T follicular helper cell (primary cell): Measurements from ENCODE around the gene TSLP.

Experiments used
- DNase-seq: peaks from one replicate; pipeline ENCODE4 v3.0.0-alpha.2; 2020; ENCODE audit warnings: low read depth

The TSLP gene

DNA sequence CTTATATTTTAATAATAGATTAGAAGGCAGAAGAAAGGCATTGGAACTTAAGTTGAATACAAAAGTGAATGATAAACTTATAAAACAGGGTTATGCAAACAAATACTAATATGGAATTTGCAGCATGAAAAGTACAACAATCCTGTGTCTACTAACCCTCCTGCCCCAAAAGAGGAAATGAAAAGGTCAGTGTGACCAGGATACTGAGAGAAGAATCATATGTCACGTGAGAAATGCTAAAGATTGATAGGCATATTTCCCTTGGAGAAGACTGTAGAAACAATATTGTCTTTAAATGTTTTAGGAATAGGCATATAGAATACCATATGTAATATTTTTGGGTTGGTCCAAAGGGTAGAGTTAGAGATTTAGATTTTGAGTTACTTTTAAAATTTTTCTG, 24.5 kb downstream of the TSLP start:
- DNase-seq, result no peak

DNA sequence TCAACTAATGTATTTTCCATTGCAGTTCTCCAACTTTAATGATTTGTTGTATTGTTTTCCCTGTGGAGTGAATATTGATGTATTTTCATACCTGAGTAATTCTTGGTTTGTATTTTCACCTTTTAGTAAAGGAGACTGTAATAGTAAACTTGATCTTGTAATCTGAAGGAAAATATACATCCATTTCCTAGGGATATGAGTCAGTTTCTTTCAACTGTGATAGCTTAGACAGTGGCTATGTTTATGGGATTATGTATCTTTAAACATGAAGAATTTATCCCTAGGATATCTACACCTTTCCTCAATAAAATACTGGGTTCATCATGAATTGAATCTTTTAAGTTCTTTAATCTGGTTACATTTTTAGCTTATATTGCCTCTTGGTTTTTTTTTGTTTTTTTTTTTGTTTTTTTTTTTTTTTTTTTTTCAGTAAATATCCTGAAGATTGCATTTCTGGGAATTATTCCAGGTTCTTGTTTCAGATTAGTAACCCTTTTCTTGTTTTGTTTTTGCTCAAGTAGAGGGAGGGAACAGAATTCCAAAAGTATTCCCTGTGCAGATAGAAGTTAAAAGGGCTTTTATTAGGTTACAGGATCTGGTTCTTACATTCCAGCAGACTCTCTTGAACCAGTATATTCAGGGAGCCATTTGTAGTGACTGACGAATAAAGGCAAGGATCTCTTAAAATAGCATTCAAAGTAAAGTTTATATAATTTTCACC, 27.7 kb downstream of the TSLP start:
- DNase-seq, result no peak

DNA sequence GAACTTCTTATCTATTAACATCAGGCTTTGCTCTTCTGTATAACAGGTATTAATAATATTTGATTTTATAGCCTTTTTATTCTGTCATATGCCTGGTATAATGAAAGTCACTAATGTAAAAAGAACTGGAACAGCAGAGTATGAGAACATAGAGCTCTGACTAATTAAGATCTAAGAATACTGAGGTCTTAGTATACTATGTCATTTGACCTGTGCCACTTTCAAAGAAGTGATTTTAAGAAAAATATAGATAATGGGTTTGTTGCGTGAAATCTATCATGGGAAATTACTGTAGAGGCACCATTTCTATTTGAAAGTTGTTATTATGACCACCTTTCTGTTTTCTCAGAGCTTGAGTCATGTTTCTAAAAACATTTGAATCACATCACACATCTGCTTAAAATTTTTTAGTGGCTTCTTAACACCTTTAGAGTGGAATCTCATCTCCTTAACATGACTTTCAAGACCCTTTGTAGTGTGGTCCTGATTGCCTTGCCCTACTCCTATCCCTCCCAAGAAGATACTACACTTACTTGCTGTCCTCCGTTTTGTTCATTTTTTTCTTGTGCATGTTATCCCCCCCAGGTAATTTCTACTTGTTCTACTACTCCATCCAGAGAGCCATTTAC, 34.9 kb downstream of the TSLP start:
- no peak for DNase-seq

DNA sequence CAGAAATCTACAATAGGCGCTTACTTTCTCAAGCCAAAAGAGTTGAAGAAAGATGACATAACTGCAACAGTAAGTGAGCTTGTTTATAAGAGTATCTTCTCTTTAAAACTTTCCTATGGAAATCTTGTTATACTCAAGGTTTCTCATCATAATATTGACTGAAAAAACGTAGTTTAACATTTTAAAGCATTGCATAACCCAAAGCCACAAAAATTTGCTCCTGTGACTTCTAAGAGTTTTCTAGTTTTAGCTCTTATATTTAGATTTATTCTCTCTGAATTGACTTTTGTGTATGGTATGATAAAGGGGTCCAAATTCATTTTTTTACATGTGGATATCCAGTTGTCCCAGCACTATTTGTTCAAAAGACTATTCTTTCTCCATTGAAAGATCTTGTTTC, 35.9 kb downstream of the TSLP start:
- no peak for DNase-seq

DNA sequence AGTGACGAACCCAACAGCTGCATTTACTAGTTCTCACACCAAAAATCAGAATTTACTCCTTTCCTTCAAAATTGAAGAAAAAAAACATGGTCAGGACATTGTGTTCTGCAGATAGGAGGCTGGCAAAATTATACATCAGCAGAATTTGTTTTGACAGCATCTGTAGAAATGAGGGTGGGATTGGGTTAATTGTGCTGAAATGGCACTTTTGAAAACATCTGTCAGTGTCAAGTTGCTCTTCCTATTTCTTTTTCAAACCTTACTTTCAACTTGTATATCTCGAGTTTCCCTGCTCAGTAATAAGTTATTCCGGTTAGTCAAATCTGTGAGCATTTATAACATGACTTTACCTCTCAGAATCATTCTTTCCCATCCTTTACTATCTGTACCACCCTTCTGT, 40.4 kb downstream of the TSLP start:
- no peak for DNase-seq

DNA sequence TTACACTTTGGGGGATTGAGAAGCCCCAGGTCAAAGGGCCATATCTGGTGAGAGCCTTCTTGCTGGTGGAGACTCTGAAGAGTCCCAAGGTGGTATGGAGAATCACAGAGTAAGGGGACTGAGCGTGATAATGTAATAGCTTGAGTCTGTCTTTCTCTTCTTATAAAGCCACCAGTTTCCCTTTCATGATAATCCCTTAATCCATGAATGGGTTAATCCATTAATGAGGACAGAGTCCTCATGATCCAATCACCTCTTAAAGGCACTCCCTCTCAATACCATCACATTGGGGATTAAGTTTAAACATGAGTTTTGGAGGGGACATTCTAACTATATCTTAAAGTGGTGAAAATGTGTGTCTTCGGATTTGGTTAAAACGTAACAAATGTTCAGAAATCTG, 42.2 kb downstream of the TSLP start:
- DNase-seq, result no peak

DNA sequence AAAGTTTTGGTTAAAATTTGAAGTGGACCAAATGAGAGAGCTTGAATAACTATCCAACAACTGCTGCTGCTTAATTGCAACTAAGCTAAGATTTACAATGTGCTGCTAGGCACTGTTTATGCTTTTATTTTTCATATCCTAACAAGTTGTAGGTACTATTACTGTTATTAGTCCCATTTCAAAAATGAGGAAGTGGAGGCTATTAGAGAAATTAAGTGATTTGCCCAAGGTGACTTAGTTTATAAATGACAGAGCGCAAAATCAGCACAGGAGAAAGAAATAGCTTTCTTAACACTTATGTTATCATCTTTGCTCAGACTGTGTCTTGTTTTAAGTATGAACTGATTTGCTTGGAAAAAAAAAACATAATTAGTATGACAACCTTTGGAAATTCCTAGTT, 43.7 kb downstream of the TSLP start:
- DNase-seq, result no peak

DNA sequence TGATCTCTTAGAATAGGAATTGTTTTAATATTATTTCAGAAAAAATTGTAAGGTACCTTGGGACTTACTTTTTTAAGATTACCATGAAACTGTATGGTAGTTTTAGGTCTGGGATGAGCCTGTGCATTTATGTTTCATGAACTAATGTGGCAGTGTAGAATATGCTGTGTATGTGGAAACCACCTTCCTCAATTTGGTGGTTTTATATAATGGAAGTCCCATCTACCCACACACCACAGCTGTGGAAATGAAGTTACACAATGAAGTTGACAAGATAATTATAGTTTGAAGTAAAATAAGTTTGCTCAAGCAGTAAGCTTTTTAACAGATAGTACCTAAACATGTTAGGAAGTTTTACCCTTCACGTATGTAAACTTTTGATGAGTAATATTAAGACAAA, 45.0 kb downstream of the TSLP start:
- DNase-seq, result no peak

DNA sequence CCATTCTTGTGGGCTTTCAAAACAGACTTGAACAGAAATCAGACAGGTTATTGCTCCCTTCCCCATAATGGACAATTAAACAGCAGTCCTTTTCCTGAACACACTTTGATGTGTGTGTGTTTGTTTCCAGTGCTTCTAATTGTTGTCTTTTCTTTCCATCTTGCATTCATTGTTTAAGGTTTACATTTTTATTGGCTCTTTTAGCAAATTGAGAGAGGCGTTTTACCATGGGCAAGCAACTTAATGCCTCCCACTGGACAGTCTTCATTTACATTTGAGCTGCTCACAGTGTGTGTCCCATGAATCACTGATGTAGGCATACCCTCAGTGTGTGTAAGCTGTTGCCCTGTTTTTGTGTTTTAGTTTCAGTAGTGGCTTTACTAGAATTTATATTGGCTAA, 45.6 kb downstream of the TSLP start:
- no peak for DNase-seq

DNA sequence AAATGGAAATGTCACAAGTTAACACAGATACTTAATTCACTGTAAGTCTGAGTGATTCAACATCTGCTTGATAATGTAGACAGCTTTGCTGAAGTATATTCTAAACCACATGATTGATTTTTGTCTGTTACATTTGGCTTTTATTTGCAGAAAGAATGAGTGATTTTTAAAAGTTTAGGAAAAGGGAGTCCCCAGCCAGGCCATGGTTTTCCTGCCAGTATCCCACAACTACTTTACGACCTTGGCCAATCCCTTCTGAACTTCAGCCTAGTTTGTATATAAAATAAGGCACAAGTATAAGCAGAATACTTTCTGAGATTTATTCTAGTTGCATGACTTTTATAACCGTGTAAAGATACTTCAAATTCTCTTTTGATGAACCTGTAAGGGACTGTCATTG, 47.7 kb downstream of the TSLP start:
- no peak for DNase-seq

DNA sequence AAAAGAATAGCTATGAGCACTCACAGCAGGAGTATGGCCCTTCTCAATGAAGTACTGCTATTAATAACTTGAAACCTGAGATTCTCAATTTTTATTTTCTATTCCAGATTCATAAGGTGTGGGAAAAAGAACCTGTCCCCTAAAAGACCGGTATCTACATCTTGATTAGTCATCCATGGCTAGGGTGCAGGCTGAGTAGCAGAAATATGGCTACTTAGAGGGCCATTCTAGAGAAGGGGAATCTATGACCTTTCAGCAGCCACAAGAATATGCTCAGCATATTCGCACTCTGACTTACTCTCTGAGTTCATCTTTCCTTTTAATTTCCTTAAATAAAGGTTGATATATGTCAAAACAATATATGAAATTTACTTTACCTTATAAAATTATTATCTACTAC, 48.3 kb downstream of the TSLP start:
- no peak for DNase-seq

DNA sequence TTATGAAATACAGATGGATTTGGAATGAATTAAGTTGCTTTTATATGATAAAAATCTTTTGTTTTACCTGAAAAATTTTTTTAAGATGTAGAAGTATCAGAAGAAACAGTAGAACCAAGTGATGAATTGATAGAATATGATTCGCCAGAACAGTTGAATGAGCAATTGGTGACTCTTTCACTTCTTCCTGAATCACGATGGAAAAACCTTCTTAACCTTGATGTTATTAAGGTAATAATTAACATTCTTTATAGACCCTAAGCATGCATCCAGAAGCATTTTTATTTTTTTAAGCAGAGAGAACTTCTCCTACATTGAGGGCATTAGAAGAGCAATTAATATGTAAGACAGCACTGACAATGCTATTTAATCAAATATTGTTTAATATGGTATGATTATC, 49.4 kb downstream of the TSLP start:
- no peak for DNase-seq

DNA sequence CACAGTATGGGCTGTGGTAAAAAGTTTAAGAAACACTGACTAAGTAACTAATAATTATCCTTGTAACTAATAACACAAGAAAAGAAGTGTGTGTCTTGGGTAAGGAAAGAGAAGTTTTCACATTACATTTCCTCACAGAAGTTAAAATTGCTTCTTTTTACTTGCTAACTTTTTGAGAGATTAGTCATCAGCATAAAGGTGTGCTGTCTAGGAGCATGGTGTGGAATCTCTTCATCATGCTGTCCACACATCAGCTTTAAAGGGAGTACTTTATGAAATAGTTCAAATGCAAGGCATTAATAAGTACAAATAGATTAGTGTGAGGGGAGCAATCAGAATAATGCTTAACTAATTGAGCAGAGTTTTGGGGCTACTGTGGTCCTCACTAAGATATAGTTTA, 50.4 kb downstream of the TSLP start:
- DNase-seq, result no peak

DNA sequence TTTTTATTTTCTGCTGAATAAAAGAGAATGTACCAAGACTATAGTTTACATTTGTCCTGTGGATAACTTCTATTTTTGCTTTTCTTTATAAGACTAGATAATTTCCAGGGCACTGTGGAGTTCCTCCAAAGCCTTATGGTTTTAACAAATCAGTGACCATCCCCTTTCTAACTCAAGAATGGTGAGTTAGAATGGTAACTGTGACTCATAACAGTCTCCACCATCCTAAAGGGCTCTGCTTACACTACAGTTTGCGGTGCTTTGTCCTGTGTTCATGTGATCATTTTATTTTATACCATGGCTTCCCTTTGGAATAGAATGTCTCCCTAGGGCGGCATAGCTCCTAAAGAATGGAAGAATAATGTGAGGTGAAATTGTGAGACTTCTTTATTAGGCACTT, 50.9 kb downstream of the TSLP start:
- DNase-seq, result no peak

DNA sequence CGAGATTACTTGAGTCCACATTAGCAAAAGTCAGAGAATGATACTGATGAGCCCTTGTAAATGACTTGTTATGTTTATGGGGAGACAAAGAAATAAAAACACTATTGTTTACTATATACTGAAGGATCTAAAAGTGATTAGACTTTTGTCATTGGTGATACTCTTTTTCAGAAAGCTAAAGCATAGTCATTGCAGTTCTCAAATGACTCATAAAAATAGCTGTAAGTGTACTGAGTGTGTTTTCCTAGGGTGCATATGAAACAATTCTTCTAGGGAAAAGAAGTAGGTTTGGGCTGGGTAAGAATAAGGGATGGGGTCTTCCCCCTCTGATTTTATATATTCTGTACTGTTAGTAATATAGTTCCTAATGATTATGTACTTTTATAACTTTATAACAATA, 53.3 kb downstream of the TSLP start:
- no peak for DNase-seq

DNA sequence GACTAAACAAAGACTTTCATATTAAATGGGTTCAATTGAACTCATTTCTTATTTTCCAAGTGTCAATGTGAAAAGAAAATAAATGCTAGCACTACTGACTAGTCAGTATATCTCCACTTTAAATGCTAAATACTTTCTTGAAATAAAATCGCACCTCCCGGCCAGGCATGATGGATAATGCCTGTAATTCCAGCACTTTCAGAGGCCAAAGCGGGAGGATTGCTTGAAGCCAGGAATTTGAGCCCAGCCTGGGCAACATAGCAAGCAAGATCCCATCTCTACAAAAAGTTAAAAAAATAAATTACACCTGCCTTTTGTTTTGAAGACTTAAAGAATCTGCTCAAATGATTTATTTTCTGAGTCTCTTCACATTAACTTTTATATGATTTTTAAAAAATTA, 55.4 kb downstream of the TSLP start:
- no peak for DNase-seq
